Adrenal gland (tissue), 5 donors: Measurements from ENCODE around the gene OR2T34.

Source experiments
- POLR2A ChIP-seq, 2 donors: fragments of 450-650 bp; IDR thresholded peaks; one replicate each; pipeline ENCODE4 v1.6.1; 2017; ENCODE audit warnings: antibody characterized with exemption in 2 of 2, mild to moderate bottlenecking in 2 of 2, moderate library complexity in 1 of 2
- TF ChIP-seq, protein P1 (sequence below), 6 experiments: fragments of 450-650 bp in 4 of 6; fragments of 200-600 bp in 2 of 6; sonication (generic) in 1 of 6; IDR thresholded peaks; 1 replicate in 5 of 6; 2 replicates in 1 of 6; pipeline versions ENCODE4 v1.5.1 to v1.8.0; 2016 to 2021; ENCODE audit warnings: antibody characterized with exemption in 6 of 6, mild to moderate bottlenecking in 2 of 6, moderate library complexity in 1 of 6
- donor health status: DM: no; HTN: no; CAD: no.

DNA sequence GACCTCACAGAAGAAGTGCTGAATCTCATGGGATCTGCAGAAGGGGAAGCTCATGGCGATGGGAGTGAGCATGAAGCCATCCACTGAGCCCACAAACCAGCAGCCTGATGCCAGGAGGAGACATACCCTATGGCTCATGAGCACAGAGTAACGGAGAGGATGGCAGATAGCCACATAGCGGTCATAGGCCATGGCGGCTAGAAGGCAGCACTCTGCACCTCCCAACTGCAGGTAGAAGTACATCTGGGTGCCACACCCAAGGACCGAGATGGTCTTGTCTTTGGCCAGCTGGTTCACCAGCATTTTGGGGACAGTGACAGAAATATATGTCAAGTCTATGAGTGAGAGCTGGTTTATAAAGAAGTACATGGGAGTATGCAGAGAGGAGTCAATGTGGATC lies 18.7 kb upstream of the OR2T34 start:
- TF ChIP-seq, protein P1, sequence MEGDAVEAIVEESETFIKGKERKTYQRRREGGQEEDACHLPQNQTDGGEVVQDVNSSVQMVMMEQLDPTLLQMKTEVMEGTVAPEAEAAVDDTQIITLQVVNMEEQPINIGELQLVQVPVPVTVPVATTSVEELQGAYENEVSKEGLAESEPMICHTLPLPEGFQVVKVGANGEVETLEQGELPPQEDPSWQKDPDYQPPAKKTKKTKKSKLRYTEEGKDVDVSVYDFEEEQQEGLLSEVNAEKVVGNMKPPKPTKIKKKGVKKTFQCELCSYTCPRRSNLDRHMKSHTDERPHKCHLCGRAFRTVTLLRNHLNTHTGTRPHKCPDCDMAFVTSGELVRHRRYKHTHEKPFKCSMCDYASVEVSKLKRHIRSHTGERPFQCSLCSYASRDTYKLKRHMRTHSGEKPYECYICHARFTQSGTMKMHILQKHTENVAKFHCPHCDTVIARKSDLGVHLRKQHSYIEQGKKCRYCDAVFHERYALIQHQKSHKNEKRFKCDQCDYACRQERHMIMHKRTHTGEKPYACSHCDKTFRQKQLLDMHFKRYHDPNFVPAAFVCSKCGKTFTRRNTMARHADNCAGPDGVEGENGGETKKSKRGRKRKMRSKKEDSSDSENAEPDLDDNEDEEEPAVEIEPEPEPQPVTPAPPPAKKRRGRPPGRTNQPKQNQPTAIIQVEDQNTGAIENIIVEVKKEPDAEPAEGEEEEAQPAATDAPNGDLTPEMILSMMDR (IDR thresholded peaks at IDR 0.05): no peak
- TF ChIP-seq POLR2A (IDR thresholded peaks at IDR 0.05): no peak
